ENCODE measurements around the gene GBF1. TPM values are rescaled to one million over a fixed set of nuclear protein-coding genes. Genes with fewer than 3 reads are reported as not detected.

Gene GBF1
- total and polyA plus RNA-seq, 7 donors, result 14.1 to 47.1 (median 40.8) TPM

DNA sequence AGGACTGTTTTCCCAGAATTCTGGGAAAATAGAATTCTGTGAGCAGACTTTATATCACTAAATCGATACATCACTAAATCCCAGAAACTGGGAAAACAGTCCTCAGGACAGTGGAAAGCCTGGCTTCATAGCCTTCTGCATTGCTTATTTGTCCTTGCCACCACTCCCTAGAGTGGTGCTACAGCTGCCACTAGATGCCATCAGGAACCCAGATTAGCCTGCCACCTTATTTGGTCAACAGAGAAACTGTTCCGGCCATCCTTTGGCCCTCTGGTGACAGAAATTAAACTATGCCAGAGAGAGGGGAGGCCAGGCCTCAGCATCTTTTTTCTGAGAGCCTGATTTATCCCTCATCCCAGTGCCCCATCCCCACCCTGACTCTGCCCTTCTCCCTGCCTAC, 130.5 kb downstream of the GBF1 start:
- intact Hi-C loops (cut with DNase I), result no loop called here
- WGBS, 3 donors, result 79 to 84% (median 81%) methylated on average over 2 of the region's 2 CpGs

DNA sequence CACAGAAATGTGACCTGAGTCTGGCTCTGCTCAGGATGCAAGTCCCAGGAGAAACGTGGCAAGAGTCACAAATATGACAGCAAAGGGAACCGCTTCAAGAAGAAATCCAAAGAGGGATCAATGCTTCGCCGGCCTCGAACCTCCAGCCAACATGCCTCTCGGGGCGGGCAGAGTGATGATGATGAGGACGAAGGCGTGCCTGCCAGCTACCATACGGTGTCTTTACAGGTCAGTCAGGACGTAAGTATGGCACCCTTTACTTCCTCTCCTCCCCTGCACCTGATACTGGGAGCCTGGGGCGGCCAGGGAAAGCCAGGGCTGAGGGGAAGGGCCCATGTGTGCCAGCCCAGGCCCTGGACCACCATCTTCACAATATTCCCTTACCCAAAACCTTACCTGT, 131.6 kb downstream of the GBF1 start:
- WGBS, 3 donors, result 89 to 92% (median 91%) methylated on average over 11 to 12 of the region's 12 CpGs
- no peaks in the 10 kb centered on the region for H3K9me3 ChIP-seq
- DNase-seq (no peak), ATAC-seq (no peak)
- peaks cover 12 to 100% of the 10 kb centered on the region in 2 donors for H3K36me3 ChIP-seq (ENCODE audit: insufficient read depth in 1 of 2, low read depth in 1 of 2)
- intact Hi-C loops (cut with DNase I), result no loop called here
- H3K4me3 ChIP-seq, result no peak overlapping the region
- TF ChIP-seq, protein P1, sequence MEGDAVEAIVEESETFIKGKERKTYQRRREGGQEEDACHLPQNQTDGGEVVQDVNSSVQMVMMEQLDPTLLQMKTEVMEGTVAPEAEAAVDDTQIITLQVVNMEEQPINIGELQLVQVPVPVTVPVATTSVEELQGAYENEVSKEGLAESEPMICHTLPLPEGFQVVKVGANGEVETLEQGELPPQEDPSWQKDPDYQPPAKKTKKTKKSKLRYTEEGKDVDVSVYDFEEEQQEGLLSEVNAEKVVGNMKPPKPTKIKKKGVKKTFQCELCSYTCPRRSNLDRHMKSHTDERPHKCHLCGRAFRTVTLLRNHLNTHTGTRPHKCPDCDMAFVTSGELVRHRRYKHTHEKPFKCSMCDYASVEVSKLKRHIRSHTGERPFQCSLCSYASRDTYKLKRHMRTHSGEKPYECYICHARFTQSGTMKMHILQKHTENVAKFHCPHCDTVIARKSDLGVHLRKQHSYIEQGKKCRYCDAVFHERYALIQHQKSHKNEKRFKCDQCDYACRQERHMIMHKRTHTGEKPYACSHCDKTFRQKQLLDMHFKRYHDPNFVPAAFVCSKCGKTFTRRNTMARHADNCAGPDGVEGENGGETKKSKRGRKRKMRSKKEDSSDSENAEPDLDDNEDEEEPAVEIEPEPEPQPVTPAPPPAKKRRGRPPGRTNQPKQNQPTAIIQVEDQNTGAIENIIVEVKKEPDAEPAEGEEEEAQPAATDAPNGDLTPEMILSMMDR (IDR thresholded peaks at IDR 0.05), result no peak
- no peaks in the 10 kb centered on the region for H3K4me1 ChIP-seq
- H3K27ac ChIP-seq, result no peak overlapping the region
- H3K27me3 ChIP-seq (ENCODE audit: insufficient read depth in 3 of 3, low read length in 2 of 3), result no peaks in the 10 kb centered on the region

More for the DNA sequence above, 130.5 kb downstream of the GBF1 start:
- Histone ChIP-seq H3K36me3 (ENCODE audit: insufficient read depth in 1 of 2, low read depth in 1 of 2) (peaks cover 13 to 100% of the 10 kb centered on the region in 2 donors), H3K4me3 (no peak overlapping the region), H3K9me3 (peaks cover 4% of the 10 kb centered on the region), H3K27me3 (ENCODE audit: insufficient read depth in 3 of 3, low read length in 2 of 3) (no peaks in the 10 kb centered on the region), H3K4me1 (no peaks in the 10 kb centered on the region), H3K27ac (no peak overlapping the region)
- TF ChIP-seq, protein P1 (IDR thresholded peaks at IDR 0.05), result no peak
- ATAC-seq (no peak), DNase-seq (no peak)

DNA sequence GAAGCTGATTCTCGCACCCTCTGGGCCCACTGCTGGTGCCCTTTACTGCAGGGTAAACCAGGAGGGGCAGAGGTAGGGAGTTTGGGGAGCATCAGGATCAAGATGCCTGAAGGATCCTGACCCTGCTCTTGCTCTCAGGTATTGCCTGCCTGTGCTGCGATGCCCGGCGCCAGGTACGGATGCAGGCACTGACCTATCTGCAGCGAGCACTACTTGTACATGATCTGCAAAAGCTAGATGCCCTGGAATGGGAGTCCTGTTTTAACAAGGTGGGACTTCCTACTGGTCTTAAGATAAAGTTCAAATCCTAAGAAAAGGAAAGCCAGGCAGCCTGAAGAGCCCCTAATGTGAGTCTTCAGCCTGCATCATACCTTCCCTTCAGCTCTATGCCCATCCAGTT, 134.1 kb downstream of the GBF1 start:
- intact Hi-C loops (cut with DNase I), result no loop called here

DNA sequence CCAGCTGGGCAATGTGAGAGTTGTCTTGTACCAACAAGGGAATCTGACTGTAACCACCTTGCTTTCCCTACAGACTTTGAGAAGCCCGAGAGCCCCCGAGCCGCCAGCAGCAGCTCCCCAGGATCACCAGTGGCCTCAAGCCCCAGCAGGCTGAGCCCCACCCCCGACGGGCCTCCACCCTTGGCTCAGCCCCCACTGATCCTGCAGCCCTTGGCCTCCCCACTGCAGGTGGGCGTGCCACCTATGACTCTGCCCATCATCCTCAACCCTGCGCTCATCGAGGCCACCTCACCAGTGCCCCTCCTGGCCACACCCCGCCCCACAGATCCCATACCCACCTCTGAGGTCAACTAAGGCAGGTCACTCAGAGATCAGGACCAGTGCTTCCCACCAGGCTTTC, 136.7 kb downstream of the GBF1 start:
- WGBS, 3 donors, result 85 to 87% (median 86%) methylated on average over 9 of the region's 9 CpGs
- no peaks in the 10 kb centered on the region for H3K4me1 ChIP-seq
- no peaks in the 10 kb centered on the region for H3K27me3 ChIP-seq (ENCODE audit: insufficient read depth in 3 of 3, low read length in 2 of 3)
- DNase-seq, result no peak
- peaks cover 9 to 66% of the 10 kb centered on the region in 2 donors for H3K36me3 ChIP-seq (ENCODE audit: insufficient read depth in 1 of 2, low read depth in 1 of 2)
- ATAC-seq, result no peak
- intact Hi-C loops (cut with DNase I), result no loop called here
- H3K27ac ChIP-seq, result no peak overlapping the region
- TF ChIP-seq, protein P1 (IDR thresholded peaks at IDR 0.05), result no peak
- no peak overlapping the region for H3K4me3 ChIP-seq
- no peaks in the 10 kb centered on the region for H3K9me3 ChIP-seq

More for the DNA sequence above, 134.1 kb downstream of the GBF1 start:
- no peaks in the 10 kb centered on the region for H3K4me1 ChIP-seq
- H3K4me3 ChIP-seq, result no peak overlapping the region
- TF ChIP-seq, protein P1 (IDR thresholded peaks at IDR 0.05), result no peak
- no peaks in the 10 kb centered on the region for H3K9me3 ChIP-seq
- no peak for DNase-seq
- H3K27me3 ChIP-seq (ENCODE audit: insufficient read depth in 3 of 3, low read length in 2 of 3), result no peaks in the 10 kb centered on the region
- 92 to 98% (median 97%) methylated on average over 6 of the region's 6 CpGs for WGBS, 3 donors
- peaks cover 9 to 92% of the 10 kb centered on the region in 2 donors for H3K36me3 ChIP-seq (ENCODE audit: insufficient read depth in 1 of 2, low read depth in 1 of 2)
- no peak overlapping the region for H3K27ac ChIP-seq
- no peak for ATAC-seq

DNA sequence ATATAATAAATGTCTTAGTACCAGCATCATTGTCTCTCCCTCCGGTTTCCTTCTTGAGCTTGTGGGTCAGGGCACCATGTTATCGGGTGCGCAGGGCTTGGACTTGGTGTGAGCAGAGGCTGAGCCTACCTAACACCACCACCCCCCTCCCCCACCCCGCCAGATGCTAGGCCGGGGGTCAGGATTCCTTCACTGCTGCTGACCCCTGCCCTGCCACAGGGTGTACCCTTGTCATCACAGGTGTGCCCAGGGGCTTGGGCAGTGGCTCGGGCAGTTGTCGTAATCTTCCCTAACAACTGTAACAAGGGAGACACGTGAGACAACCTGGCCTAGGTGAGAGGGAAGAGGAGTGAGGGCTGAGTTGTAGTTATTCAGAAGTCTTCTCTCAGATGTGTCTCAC, 137.5 kb downstream of the GBF1 start:
- intact Hi-C loops (cut with DNase I), result no loop called here
- Histone ChIP-seq H3K4me3 (no peak overlapping the region), H3K27me3 (ENCODE audit: insufficient read depth in 3 of 3, low read length in 2 of 3) (no peaks in the 10 kb centered on the region), H3K36me3 (ENCODE audit: insufficient read depth in 1 of 2, low read depth in 1 of 2) (peaks cover 9 to 57% of the 10 kb centered on the region in 2 donors), H3K27ac (no peak overlapping the region), H3K9me3 (no peaks in the 10 kb centered on the region), H3K4me1 (no peaks in the 10 kb centered on the region)
- 89 to 93% (median 91%) methylated on average over 8 of the region's 8 CpGs for WGBS, 3 donors
- ATAC-seq (no peak), DNase-seq (no peak)
- TF ChIP-seq, protein P1 (IDR thresholded peaks at IDR 0.05), result no peak

Measured in psoas muscle (tissue), 8 donors.